GM18517 (cell line): ENCODE data around the gene RNF41.

Source experiments
- ATAC-seq: cut with Tn5 transposase; IDR thresholded peaks from one replicate; pipeline ENCODE4 v1.9.1; 2021; ENCODE audit warnings: mild to moderate bottlenecking, moderate library complexity; ENCODE audit not compliant: unreplicated experiment

The RNF41 gene

GRCh38 chr12:56154818-56155217 lies 66.9 kb downstream of the RNF41 start:
- no peak for ATAC-seq

GRCh38 chr12:56154246-56154771 lies 67.4 kb downstream of the RNF41 start:
- ATAC-seq: no peak

- ATAC-seq: no peak
Measured at GRCh38 chr12:56153678-56154065, 68.0 kb downstream of the RNF41 start.

- ATAC-seq: no peak
Measured at GRCh38 chr12:56152756-56153677, 68.7 kb downstream of the RNF41 start.
